ENCODE results near the gene CBX1. TPM values are rescaled to one million over a fixed set of nuclear protein-coding genes. Genes with fewer than 3 reads are reported as not detected.

The CBX1 gene
- total and polyA plus RNA-seq, 4 donors = 3.4 to 11.6 (median 9.6) TPM

GRCh38 chr17:48126532-48126850 is 25.2 kb upstream of the CBX1 start (continued):
- TF ChIP-seq NR2F2 (IDR thresholded peaks at IDR 0.05) = no peak

DNA sequence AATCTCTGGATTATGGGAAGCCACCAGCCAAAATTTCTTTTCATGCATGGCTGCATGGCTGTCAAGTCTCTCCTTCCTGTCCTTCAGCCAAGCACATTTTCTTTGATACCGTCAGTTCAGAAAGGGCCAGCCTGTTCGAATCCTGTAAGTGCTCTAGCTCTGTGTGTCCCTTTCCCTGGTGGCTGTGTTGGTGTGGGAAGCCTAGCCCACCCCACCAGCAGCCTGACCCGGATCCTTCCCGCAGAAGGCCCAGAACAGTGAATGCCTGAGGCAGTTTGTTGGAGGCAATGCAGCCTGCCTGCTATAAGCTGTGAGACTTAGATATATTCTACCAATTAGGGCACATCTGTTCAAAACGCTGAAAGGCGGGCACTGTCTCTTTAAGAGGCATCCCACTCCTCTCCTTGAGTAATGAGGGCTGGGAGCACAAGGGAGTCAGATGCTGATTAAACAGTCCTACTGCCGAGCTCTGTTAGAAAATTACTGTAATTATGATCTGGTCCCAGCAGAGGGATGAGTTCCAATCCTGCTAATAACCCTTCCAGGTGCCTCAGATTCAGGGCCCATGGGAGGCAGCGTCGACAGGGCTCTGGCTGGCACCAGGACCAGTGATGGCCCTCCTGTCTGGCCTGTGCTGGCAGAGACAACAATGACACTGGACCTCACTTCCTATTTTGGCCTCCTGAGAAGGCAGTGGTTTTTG is 24.7 kb upstream of the CBX1 start:
- WGBS = 81% methylated on average over 9 of the region's 9 CpGs
- peaks cover 3 to 25% (median 21%) of the 10 kb centered on the region in 4 donors for H3K36me3 ChIP-seq (ENCODE audit: control insufficient read depth in 4 of 4, insufficient read depth in 3 of 4, low read depth in 1 of 4, low read length in 3 of 4)
- TF ChIP-seq ATF3 (IDR thresholded peaks at IDR 0.05) (no peak), RXRA (IDR thresholded peaks at IDR 0.05) (no peak), RAD21 (IDR thresholded peaks at IDR 0.05) (no peak), YY1 (IDR thresholded peaks at IDR 0.05) (no peak), HNF4G (IDR thresholded peaks at IDR 0.05) (no peak), TAF1 (conservative IDR thresholded peaks at IDR 0.05) (no peak), SP1 (IDR thresholded peaks at IDR 0.05) (no peak), EGR1 (IDR thresholded peaks at IDR 0.05; ENCODE audit: low read depth in 2 of 2) (no peak), CTCF (IDR thresholded peaks at IDR 0.05; ENCODE audit: low read depth, low read length, missing input control) (no peak), JUND (IDR thresholded peaks at IDR 0.05) (no peak), NR2F2 (IDR thresholded peaks at IDR 0.05) (no peak), HNF4A (conservative IDR thresholded peaks at IDR 0.05) (no peak), FOXA2 (IDR thresholded peaks at IDR 0.05) (no peak), GABPA (IDR thresholded peaks at IDR 0.05 in 1 of 2, conservative IDR thresholded peaks at IDR 0.05 in 1 of 2) (no peak), FOXA1 (IDR thresholded peaks at IDR 0.05) (no peak)
- TF ChIP-seq, protein P1, sequence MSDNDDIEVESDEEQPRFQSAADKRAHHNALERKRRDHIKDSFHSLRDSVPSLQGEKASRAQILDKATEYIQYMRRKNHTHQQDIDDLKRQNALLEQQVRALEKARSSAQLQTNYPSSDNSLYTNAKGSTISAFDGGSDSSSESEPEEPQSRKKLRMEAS (IDR thresholded peaks at IDR 0.05) = no peak
- TF ChIP-seq, protein P2, sequence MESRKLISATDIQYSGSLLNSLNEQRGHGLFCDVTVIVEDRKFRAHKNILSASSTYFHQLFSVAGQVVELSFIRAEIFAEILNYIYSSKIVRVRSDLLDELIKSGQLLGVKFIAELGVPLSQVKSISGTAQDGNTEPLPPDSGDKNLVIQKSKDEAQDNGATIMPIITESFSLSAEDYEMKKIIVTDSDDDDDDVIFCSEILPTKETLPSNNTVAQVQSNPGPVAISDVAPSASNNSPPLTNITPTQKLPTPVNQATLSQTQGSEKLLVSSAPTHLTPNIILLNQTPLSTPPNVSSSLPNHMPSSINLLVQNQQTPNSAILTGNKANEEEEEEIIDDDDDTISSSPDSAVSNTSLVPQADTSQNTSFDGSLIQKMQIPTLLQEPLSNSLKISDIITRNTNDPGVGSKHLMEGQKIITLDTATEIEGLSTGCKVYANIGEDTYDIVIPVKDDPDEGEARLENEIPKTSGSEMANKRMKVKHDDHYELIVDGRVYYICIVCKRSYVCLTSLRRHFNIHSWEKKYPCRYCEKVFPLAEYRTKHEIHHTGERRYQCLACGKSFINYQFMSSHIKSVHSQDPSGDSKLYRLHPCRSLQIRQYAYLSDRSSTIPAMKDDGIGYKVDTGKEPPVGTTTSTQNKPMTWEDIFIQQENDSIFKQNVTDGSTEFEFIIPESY (IDR thresholded peaks at IDR 0.05) = no peak
- TF ChIP-seq, protein P3, sequence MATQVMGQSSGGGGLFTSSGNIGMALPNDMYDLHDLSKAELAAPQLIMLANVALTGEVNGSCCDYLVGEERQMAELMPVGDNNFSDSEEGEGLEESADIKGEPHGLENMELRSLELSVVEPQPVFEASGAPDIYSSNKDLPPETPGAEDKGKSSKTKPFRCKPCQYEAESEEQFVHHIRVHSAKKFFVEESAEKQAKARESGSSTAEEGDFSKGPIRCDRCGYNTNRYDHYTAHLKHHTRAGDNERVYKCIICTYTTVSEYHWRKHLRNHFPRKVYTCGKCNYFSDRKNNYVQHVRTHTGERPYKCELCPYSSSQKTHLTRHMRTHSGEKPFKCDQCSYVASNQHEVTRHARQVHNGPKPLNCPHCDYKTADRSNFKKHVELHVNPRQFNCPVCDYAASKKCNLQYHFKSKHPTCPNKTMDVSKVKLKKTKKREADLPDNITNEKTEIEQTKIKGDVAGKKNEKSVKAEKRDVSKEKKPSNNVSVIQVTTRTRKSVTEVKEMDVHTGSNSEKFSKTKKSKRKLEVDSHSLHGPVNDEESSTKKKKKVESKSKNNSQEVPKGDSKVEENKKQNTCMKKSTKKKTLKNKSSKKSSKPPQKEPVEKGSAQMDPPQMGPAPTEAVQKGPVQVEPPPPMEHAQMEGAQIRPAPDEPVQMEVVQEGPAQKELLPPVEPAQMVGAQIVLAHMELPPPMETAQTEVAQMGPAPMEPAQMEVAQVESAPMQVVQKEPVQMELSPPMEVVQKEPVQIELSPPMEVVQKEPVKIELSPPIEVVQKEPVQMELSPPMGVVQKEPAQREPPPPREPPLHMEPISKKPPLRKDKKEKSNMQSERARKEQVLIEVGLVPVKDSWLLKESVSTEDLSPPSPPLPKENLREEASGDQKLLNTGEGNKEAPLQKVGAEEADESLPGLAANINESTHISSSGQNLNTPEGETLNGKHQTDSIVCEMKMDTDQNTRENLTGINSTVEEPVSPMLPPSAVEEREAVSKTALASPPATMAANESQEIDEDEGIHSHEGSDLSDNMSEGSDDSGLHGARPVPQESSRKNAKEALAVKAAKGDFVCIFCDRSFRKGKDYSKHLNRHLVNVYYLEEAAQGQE (IDR thresholded peaks at IDR 0.05) = no peak

More for the DNA sequence above, 24.7 kb upstream of the CBX1 start:
- H3K27me3 ChIP-seq (ENCODE audit: control insufficient read depth in 4 of 4, insufficient read depth in 4 of 4, low read length in 3 of 4) = no peaks in the 10 kb centered on the region
- H3K4me3 ChIP-seq (ENCODE audit: low read depth in 1 of 3, low read length in 3 of 3) = no peak overlapping the region
- H3K27ac ChIP-seq (ENCODE audit: low read depth in 1 of 2, low read length in 2 of 2) = no peak overlapping the region
- no peak overlapping the region for H3K9ac ChIP-seq (ENCODE audit: low read depth in 1 of 2, low read length in 2 of 2)
- H3K9me3 ChIP-seq (ENCODE audit: control insufficient read depth in 4 of 4, low read length in 3 of 4) = no peaks in the 10 kb centered on the region
- no peak for DNase-seq (ENCODE audit: low spot score)
- no peaks in the 10 kb centered on the region for H3K4me1 ChIP-seq (ENCODE audit: control insufficient read depth in 4 of 4, insufficient read depth in 4 of 4, low read length in 3 of 4)
